PC-3 (cell line): ENCODE data around the gene RPL19.

Experiments
- CTCF ChIP-seq: fragments of 300-600 bp; sonication (generic); conservative IDR thresholded peaks from 2 replicates; pipeline ENCODE4 v1.5.1; 2017; ENCODE audit warnings: antibody characterized with exemption, low read depth, mild to moderate bottlenecking, low read length
- EZH2 ChIP-seq: fragments of 300-600 bp; sonication (generic); IDR thresholded peaks from one replicate; pipeline ENCODE4 v1.6.1; 2017; ENCODE audit warnings: antibody characterized with exemption, mild to moderate bottlenecking, low read length; ENCODE audit not compliant: unreplicated experiment
- EZH2phosphoT487 ChIP-seq: fragments of 300-600 bp; sonication (generic); IDR thresholded peaks from 2 replicates; pipeline ENCODE4 v1.6.1; 2018; ENCODE audit warnings: mild to moderate bottlenecking, antibody characterized with exemption, low read length, borderline replicate concordance

DNA sequence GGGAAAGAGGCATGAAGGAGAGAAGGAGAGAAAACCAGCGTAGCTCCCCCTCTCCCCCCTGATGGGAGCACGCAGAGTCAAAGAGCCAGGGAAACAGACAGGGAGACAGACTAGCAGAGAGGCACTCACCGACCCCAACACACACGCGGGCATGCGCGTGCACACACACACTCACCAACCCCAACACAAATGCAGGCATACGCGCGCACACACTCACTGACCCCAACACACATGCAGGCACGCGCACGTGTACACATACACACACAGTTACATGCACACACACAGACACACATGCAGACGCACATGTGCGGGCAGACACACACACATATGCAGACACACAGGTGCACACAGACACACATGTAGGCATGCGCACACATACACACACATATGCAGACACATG is 7.2 kb upstream of the RPL19 start:
- TF ChIP-seq CTCF (no peak), EZH2phosphoT487 (no peak), EZH2 (no peak)
